ENCODE measurements around the gene ZMAT5.

GRCh38 chr22:29797351-29797750 is 30.5 kb upstream of the ZMAT5 start:
- TF ChIP-seq POLR2A (IDR thresholded peaks at IDR 0.05; ENCODE audit: low read depth, low read length) (no peak), POLR2AphosphoS5 (IDR thresholded peaks at IDR 0.05; ENCODE audit: low read depth, low read length) (no peak), PAX5 (IDR thresholded peaks at IDR 0.05; ENCODE audit: insufficient read depth, low read length, severe bottlenecking) (no peak), SPI1 (IDR thresholded peaks at IDR 0.05; ENCODE audit: low read depth, low read length) (peak; percentile 96), POU2F2 (IDR thresholded peaks at IDR 0.05; ENCODE audit: low read depth, low read length) (no peak), TAF1 (IDR thresholded peaks at IDR 0.05; ENCODE audit: low read depth, low read length) (no peak)
